ENCODE data around the gene C3orf18.

GRCh38 chr3:50545781-50546180 is 21.8 kb downstream of the C3orf18 start:
- TF ChIP-seq CTCF (IDR thresholded peaks at IDR 0.05) = no peak
- TF ChIP-seq, protein P1, sequence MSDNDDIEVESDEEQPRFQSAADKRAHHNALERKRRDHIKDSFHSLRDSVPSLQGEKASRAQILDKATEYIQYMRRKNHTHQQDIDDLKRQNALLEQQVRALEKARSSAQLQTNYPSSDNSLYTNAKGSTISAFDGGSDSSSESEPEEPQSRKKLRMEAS (IDR thresholded peaks at IDR 0.05; ENCODE audit: low read depth) = no peak
- no peak for TF ChIP-seq POLR2AphosphoS5 (IDR thresholded peaks at IDR 0.05; ENCODE audit: low read depth, low read length)
